Measurements from ENCODE around the gene ZC3H7B.
"Not testable (repeated sequence)": the region's sequence is repeated elsewhere in the genome, so short reads cannot be mapped to it uniquely, and the experiment has no call there.

ZC3H7B gene

DNA sequence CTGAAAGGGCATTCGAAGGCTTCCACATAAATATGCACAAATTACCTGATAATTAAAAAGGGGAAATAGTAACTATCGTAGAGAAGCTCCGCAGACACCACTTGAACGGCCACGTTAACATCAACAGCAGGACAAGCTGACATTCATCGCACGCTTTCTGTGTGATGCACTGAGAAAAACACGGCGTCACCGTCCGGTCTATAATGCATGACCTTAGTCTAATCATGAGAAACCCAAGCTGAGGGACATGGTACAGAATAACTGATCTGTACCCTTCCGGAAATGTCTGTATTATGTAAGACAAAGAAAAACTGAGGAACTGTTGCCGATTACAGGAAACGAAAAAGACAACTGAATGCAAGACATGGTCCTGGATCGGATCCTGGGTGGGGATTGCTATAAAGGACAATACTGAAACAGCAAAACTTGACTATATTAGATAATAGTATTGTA lies 14.7 kb upstream of the ZC3H7B start:
- DNase-seq (ENCODE audit: low spot score) = no peak

DNA sequence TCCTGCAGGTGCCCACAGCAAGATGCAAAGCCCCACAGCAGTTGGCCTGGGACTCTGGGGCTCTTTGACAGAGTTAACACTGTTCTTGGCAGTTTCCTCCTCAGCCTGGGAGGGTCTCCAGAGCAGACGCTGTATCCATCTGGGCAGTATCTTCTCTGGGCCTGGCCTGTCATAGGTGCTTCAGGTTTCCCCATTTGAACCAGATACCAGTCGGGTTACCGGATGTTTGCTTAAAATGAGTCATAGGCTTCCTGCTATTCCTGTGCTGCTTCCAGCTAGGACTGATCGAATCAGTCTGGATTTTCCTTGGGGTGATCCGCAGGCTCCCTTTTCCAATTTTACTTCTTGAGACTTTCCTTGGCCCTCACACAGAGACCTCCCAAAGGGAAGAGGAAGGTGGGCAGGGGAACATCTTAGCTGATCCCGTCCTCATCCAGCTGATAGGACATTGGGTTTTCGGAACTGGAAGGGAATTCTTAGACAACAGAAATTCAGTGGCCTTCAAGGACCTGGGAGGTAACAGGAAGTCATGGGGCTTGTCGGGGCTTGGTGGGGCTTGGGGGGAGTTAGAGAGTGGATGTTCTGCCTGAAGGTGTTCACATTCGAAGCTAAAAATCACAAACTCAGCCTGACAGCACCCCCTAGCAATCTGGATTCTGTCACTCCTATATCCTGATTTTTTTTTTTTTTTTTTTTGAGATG lies 12.9 kb upstream of the ZC3H7B start:
- peak; percentile 59 for DNase-seq (ENCODE audit: low spot score)

- no peak for DNase-seq (ENCODE audit: low spot score)
These were observed 11.7 kb upstream of the ZC3H7B start for GRCh38 chr22:41289671-41290070.

GRCh38 chr22:41290262-41291221 lies 10.8 kb upstream of the ZC3H7B start:
- peak; percentile 77 for DNase-seq (ENCODE audit: low spot score)

GRCh38 chr22:41294816-41295215 lies 6.5 kb upstream of the ZC3H7B start:
- not testable (repeated sequence) for DNase-seq (ENCODE audit: low spot score)

- no peak for DNase-seq (ENCODE audit: low spot score)
These were observed 4.3 kb upstream of the ZC3H7B start for GRCh38 chr22:41296826-41297667.

DNA sequence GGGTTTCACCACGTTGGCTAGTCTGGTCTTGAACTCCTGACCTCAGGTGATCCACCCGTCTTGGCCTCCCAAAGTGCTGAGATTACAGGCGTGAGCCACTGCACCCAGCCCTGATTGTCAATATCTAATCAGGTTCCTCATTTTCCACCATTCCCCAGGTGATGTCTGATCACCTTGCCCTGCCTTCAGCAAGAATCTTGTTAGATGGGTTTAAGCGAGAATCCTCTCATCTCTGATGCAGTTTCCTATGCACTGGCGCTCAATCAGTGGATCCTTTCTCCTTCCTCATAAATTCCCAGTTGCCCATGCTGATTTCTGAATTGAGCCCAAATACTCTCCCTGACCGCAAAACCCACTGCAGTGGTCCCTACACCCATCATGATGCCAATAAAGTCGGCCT lies 664 bp upstream of the ZC3H7B start:
- no peak for DNase-seq (ENCODE audit: low spot score)

GRCh38 chr22:41302021-41302767 lies 869 bp downstream of the ZC3H7B start:
- peak; percentile 47 for DNase-seq (ENCODE audit: low spot score)

- no peak for DNase-seq (ENCODE audit: low spot score)
These were observed 1.5 kb downstream of the ZC3H7B start for GRCh38 chr22:41302811-41303210.

DNA sequence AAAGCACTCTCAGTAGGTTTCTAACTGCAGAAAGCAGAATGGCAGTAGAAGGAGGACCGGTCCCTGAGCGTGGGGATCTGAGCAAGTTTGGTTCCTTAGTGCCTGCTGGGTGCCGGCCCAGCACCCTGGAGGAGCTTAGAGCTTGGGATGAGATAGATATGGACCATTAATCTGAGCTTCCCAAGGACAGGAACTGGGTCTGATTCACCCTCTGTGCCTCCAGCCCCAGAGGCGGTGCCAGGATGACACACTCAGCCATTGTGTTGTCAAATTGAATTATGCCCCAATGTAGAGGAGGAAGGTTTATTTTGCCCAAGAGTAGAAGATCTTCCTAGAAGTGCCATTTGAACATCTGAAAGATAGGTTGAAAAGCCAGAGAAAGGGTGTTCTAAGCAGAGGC lies 4.3 kb downstream of the ZC3H7B start:
- peak; percentile 75 for DNase-seq (ENCODE audit: low spot score)

DNA sequence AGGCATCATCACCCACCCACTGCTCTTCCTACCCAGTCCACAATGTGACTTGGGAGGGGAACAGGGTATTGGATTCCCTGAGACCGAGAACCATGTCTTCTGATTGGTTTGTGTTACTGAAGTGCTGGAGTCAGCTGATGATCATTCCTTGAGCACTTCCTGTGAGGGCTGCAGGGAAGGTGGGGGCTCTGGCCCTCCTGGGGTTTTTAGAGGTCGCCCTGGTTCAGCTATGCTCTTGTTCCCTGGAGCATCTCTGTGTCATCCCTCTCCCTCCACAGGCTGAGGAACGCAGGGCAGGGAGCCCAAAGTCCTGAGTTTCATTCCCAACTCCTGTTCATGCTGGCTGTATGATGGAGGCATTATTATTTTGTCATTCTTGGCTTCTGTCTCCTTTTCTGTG lies 6.7 kb downstream of the ZC3H7B start:
- DNase-seq (ENCODE audit: low spot score) = peak; percentile 49

DNA sequence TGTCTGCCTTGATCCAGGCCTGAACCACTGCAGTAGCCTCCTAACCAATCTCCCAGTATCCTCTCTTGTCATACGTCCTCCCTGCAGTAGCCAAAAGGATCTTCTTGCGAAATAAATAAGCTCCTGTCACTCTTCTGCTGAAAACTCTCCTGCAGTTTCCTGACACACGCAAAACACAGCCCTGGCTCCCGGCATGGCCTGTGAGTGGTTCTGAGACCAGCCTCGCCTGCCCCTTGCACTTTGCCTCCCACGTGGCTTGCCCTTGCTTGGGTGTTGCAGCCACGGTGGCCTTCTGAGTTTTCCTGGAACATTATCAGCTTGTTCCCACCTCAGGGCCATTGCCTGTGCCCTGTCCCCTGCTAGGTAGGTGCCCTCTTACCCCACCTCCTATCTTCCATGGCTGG lies 7.2 kb downstream of the ZC3H7B start:
- no peak for DNase-seq (ENCODE audit: low spot score)

DNA sequence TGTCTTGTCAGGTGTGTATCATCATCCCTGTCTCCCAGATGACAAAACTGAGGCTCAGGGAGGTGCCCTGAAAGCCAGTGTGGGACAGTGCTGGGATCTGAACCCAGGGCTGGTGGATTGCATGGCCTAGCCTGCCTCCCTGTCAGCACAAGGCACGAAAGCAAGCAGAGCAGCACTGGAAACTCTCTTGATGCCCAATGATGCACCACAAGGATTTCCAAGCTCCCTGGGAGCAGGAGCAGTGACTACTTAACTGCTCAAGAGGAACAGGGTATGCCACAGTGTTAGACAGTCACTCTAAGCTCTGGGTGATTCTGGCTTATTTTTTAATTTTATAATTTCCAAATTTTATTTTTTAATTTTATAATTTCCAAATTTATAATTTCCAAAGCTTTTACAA lies 9.0 kb downstream of the ZC3H7B start:
- DNase-seq (ENCODE audit: low spot score) = no peak

DNA sequence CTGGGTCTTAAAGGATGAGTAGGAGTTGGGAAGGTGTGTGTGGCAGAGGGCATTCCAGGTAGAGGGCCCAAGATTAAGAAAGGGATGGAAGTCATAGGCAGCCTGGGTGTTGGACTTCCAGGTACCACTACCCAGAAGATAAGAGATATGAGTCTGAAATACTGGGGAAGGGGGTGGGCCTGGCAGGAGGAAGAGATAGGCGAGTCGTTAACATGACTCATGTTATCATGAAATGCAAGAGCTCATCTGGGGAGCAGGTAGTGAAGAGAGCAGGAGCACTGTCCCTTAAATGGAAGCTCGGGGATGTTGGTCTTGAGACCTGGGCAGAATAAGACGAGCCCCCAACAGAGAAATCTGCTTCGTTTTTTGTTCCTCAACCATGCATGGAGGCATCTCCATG lies 10.2 kb downstream of the ZC3H7B start:
- DNase-seq (ENCODE audit: low spot score) = no peak

GRCh38 chr22:41314821-41315220 lies 13.5 kb downstream of the ZC3H7B start:
- DNase-seq (ENCODE audit: low spot score) = no peak

DNA sequence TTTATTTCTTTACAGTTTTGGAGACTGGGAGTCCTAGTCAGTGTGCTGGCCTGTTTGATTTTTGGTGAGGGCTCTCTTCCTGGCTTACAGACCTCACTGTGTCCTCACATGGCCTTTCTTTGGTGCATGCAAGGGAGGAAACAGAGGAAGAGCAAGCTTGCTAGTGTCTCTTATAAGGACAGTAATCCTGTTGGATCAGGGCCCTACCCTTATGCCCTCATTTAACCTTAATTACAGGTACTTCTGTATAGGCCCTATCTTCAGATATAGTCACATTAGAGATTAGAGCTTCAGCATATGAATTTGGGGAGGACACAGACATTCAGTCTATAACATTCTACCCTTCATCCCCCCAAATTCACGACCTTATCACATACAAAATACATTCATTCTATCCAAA lies 14.3 kb downstream of the ZC3H7B start:
- DNase-seq (ENCODE audit: low spot score) = no peak

GRCh38 chr22:41320416-41321240 lies 19.3 kb downstream of the ZC3H7B start:
- DNase-seq (ENCODE audit: low spot score) = no peak

- DNase-seq (ENCODE audit: low spot score) = no peak
These were observed 23.6 kb downstream of the ZC3H7B start for GRCh38 chr22:41324821-41325528.

- no peak for DNase-seq (ENCODE audit: low spot score)
These were observed 25.8 kb downstream of the ZC3H7B start for GRCh38 chr22:41327124-41327523.

DNA sequence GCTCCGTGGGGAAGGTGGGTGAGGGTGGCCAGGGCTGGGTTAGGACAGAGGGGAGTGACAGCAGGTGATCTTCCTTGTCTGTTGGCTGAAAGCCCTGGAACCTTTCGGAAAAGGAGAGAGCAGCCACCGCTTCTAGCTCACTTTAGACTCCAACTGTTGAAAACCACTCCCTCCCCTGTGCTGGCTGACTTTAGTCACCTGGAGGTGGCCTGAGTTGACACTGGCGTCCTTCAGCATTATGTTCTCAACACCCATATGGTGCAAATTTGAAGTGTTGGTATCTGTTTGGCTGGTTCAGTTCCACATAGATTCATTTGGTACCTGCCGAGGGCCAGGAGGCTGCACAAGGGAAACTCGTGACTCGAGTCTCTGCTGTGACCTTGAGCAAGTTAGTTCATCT lies 28.8 kb downstream of the ZC3H7B start:
- no peak for DNase-seq (ENCODE audit: low spot score)
